H1 (cell line): ENCODE data around the gene SPTBN1. TPM values are rescaled to one million over a fixed set of nuclear protein-coding genes. Genes with fewer than 3 reads are reported as not detected.
A peak's percentile ranks its signal among the peaks of the same experiment; 100 is the strongest.

Experiments
- ASH2L ChIP-seq: fragments of 200-600, 300-600 bp; sonication (generic); IDR thresholded peaks from one replicate; pipeline ENCODE4 v1.7.1; 2017; ENCODE audit warnings: low read length
- ATF2 ChIP-seq: IDR thresholded peaks from 2 replicates; pipeline ENCODE4 v1.6.1; 2012; ENCODE audit warnings: low read length, inconsistent platforms
- ATF3 ChIP-seq: IDR thresholded peaks from 2 replicates; pipeline ENCODE4 v1.6.1; 2011; ENCODE audit warnings: low read depth, mild to moderate bottlenecking, low read length; ENCODE audit not compliant: insufficient read depth
- BACH1 ChIP-seq: IDR thresholded peaks from 2 replicates; pipeline ENCODE4 v1.6.1; 2012; ENCODE audit warnings: low read length, improper control_type of control experiment
- E2F6 ChIP-seq: IDR thresholded peaks from 2 replicates; pipeline ENCODE4 v1.6.1; 2012; ENCODE audit warnings: inconsistent platforms
- FOSL1 ChIP-seq: IDR thresholded peaks from 2 replicates; pipeline ENCODE4 v1.6.1; 2011; ENCODE audit warnings: mild to moderate bottlenecking, low read depth, low read length, moderate library complexity; ENCODE audit not compliant: insufficient read depth
- GTF2F1 ChIP-seq: IDR thresholded peaks from 2 replicates; pipeline ENCODE4 v1.6.1; 2012; ENCODE audit warnings: low read depth, low read length, improper control_type of control experiment, borderline replicate concordance
- HDAC6 ChIP-seq: IDR thresholded peaks from one replicate; pipeline ENCODE4 v1.7.1; 2012; ENCODE audit warnings: low read depth, mild to moderate bottlenecking, inconsistent platforms, low read length, moderate library complexity
- JUN ChIP-seq: IDR thresholded peaks from 2 replicates; pipeline ENCODE4 v1.6.1; 2011; ENCODE audit warnings: low read depth, mild to moderate bottlenecking, improper control_type of control experiment, low read length
- KDM1A ChIP-seq: fragments of 200-600, 300-600 bp; sonication (generic); IDR thresholded peaks from 2 replicates; pipeline ENCODE4 v1.7.1; 2016; ENCODE audit warnings: mild to moderate bottlenecking, low read length, borderline replicate concordance
- NRF1 ChIP-seq: IDR thresholded peaks from 2 replicates; pipeline ENCODE4 v1.6.1; 2011; ENCODE audit warnings: mild to moderate bottlenecking, low read depth, low read length, improper control_type of control experiment
- POLR2A ChIP-seq, 2 experiments: IDR thresholded peaks; 1 replicate in 1 of 2; 2 replicates in 1 of 2; pipeline ENCODE4 v1.6.1; 2011; ENCODE audit warnings: low read depth in 2 of 2, low read length in 2 of 2, mild to moderate bottlenecking in 2 of 2; ENCODE audit errors: control extremely low read depth in 1 of 2
- RXRA ChIP-seq: IDR thresholded peaks from 2 replicates; pipeline ENCODE4 v1.6.1; 2011; ENCODE audit warnings: low read depth, mild to moderate bottlenecking, low read length, moderate library complexity; ENCODE audit not compliant: insufficient read depth
- SAP30 ChIP-seq: fragments of 300-600 bp; sonication (generic); IDR thresholded peaks from 2 replicates; pipeline ENCODE4 v1.7.1; 2012; ENCODE audit warnings: low read length, moderate library complexity, mild to moderate bottlenecking, inconsistent platforms; ENCODE audit not compliant: insufficient read depth, insufficient replicate concordance
- SIRT6 ChIP-seq: IDR thresholded peaks from one replicate; pipeline ENCODE4 v1.7.1; 2012; ENCODE audit warnings: low read length, inconsistent platforms
- SP2 ChIP-seq: IDR thresholded peaks from 2 replicates; pipeline ENCODE4 v1.6.1; 2012; ENCODE audit warnings: mild to moderate bottlenecking, low read length, inconsistent platforms
- SP4 ChIP-seq: IDR thresholded peaks from 2 replicates; pipeline ENCODE4 v1.6.1; 2012; ENCODE audit warnings: low read length, inconsistent platforms
- SUZ12 ChIP-seq: fragments of 200-600 bp; sonication (generic); IDR thresholded peaks from 2 replicates; pipeline ENCODE4 v1.6.1; 2012; ENCODE audit warnings: mild to moderate bottlenecking, inconsistent platforms, low read length, moderate library complexity, mixed read lengths
- TAF1 ChIP-seq: IDR thresholded peaks from 2 replicates; pipeline ENCODE4 v1.6.1; 2011; ENCODE audit warnings: mild to moderate bottlenecking, low read depth, low read length
- TEAD4 ChIP-seq: IDR thresholded peaks from 2 replicates; pipeline ENCODE4 v1.6.1; 2012; ENCODE audit warnings: low read depth, low read length, inconsistent platforms, mixed read lengths
- polyA plus RNA-seq, 7 experiments: library from polyadenylated mRNA; depleted of rRNA in 3 of 7; stranded (reverse) in 5 of 7; unstranded in 2 of 7; fragments of >200 nt in 5 of 7; fragments of 200-250 nt in 2 of 7; gene quantifications; 1 replicate in 5 of 7; 2 replicates in 1 of 7; 4 replicates in 1 of 7; pipeline versions ENCODE4 v1.2.1 to v1.2.3, GENCODE V29; 2011 to 2013; ENCODE audit warnings: missing spikeins in 2 of 7, mixed read lengths in 2 of 7
- total RNA-seq: library from RNA; stranded (reverse); fragmentation: NEBNext Ultra II Directional; extraction: Animal tissue kit (Norgen Biotek cat#: 25700); gene quantifications from 2 replicates; pipeline ENCODE4 v1.2.1, GENCODE V29; 2021

SPTBN1 gene
- total and polyA plus RNA-seq, 2 of the 8 experiments (the other 6 are each of a cell fraction or from before 2014, with no cell fraction given): 31.8 to 180 TPM

- TF ChIP-seq JUN: no peak
- no peak for TF ChIP-seq FOSL1
- TF ChIP-seq E2F6: no peak
- TF ChIP-seq SP2: no peak
- TF ChIP-seq ASH2L: peak; percentile 65
- TF ChIP-seq TAF1: no peak
- TF ChIP-seq SAP30: no peak
- TF ChIP-seq ATF2: no peak
- TF ChIP-seq TEAD4: no peak
- no peak for TF ChIP-seq SP4
- no peak for TF ChIP-seq POLR2A (IDR thresholded peaks at IDR 0.05; ENCODE audit: control extremely low read depth in 1 of 2, low read depth in 2 of 2, low read length in 2 of 2)
- no peak for TF ChIP-seq NRF1
- TF ChIP-seq ATF3: no peak
- no peak for TF ChIP-seq RXRA
- 0 out of 2 replicates have a peak, but pooled peaks have one; percentile 6 for TF ChIP-seq BACH1
- TF ChIP-seq HDAC6: no peak
- no peak for TF ChIP-seq SIRT6
- TF ChIP-seq GTF2F1: no peak
- 0 out of 2 replicates have a peak, but pooled peaks have one; percentile 27 for TF ChIP-seq KDM1A
- 0 out of 2 replicates have a peak, but pooled peaks have one; percentile 8 for TF ChIP-seq SUZ12
Measured at GRCh38 chr2:54708584-54709335, 252.6 kb downstream of the SPTBN1 start (continued).
